HEK293 (cell line): ENCODE data around the gene USP7.

Experiments
- SALL2 ChIP-seq: fragments of 450-650 bp; formaldehyde crosslinking; IDR thresholded peaks from 2 replicates; pipeline ENCODE4 v1.5.0; 2017; ENCODE audit warnings: missing biosample characterization, mild to moderate bottlenecking, missing genetic modification characterization, borderline replicate concordance
- YY1 ChIP-seq: fragments of 450-650 bp; formaldehyde crosslinking; IDR thresholded peaks from 2 replicates; pipeline ENCODE4 v1.5.1; 2018; ENCODE audit warnings: missing biosample characterization, missing genetic modification characterization
- ZNF140 ChIP-seq: fragments of 450-650 bp; formaldehyde crosslinking; IDR thresholded peaks from 2 replicates; pipeline ENCODE4 v1.5.1; 2016; ENCODE audit warnings: missing biosample characterization, missing genetic modification characterization
- ZNF248 ChIP-seq: fragments of 450-650 bp; formaldehyde crosslinking; IDR thresholded peaks from 2 replicates; pipeline ENCODE4 v1.5.1; 2017; ENCODE audit warnings: missing biosample characterization, missing genetic modification characterization
- ZNF354C ChIP-seq: fragments of 450-650 bp; formaldehyde crosslinking; IDR thresholded peaks from 2 replicates; pipeline ENCODE4 v1.5.1; 2016; ENCODE audit warnings: missing biosample characterization, missing genetic modification characterization, low read depth, borderline replicate concordance
- ZNF639 ChIP-seq: fragments of 450-650 bp; formaldehyde crosslinking; IDR thresholded peaks from 2 replicates; pipeline ENCODE4 v1.5.1; 2016; ENCODE audit warnings: missing biosample characterization, missing genetic modification characterization
- ZNF660 ChIP-seq: fragments of 450-650 bp; IDR thresholded peaks from 2 replicates; pipeline ENCODE4 v1.5.1; 2018; ENCODE audit warnings: missing biosample characterization, mild to moderate bottlenecking, missing genetic modification characterization
- ZNF830 ChIP-seq: fragments of 450-650 bp; IDR thresholded peaks from 2 replicates; pipeline ENCODE4 v1.5.0; 2018; ENCODE audit warnings: missing biosample characterization, missing genetic modification characterization, low read depth, mild to moderate bottlenecking, moderate library complexity
- ZSCAN30 ChIP-seq: fragments of 450-650 bp; IDR thresholded peaks from 2 replicates; pipeline ENCODE4 v1.5.1; 2018; ENCODE audit warnings: missing biosample characterization, mild to moderate bottlenecking, missing genetic modification characterization, moderate library complexity
- TF ChIP-seq, protein P1 (sequence below): fragments of 450-650 bp; formaldehyde crosslinking; IDR thresholded peaks from 2 replicates; pipeline ENCODE4 v1.5.1; 2016; ENCODE audit warnings: missing biosample characterization, missing genetic modification characterization
- TF ChIP-seq, protein P2 (sequence below): fragments of 450-650 bp; formaldehyde crosslinking; IDR thresholded peaks from 2 replicates; pipeline ENCODE4 v1.5.1; 2016; ENCODE audit warnings: missing biosample characterization, missing genetic modification characterization, low read depth
- TF ChIP-seq, protein P3 (sequence below): fragments of 450-650 bp; formaldehyde crosslinking; IDR thresholded peaks from 2 replicates; pipeline ENCODE4 v1.5.1; 2016; ENCODE audit warnings: missing biosample characterization, missing genetic modification characterization

GRCh38 chr16:8924214-8924613 lies 39.5 kb downstream of the USP7 start:
- TF ChIP-seq, protein P1, sequence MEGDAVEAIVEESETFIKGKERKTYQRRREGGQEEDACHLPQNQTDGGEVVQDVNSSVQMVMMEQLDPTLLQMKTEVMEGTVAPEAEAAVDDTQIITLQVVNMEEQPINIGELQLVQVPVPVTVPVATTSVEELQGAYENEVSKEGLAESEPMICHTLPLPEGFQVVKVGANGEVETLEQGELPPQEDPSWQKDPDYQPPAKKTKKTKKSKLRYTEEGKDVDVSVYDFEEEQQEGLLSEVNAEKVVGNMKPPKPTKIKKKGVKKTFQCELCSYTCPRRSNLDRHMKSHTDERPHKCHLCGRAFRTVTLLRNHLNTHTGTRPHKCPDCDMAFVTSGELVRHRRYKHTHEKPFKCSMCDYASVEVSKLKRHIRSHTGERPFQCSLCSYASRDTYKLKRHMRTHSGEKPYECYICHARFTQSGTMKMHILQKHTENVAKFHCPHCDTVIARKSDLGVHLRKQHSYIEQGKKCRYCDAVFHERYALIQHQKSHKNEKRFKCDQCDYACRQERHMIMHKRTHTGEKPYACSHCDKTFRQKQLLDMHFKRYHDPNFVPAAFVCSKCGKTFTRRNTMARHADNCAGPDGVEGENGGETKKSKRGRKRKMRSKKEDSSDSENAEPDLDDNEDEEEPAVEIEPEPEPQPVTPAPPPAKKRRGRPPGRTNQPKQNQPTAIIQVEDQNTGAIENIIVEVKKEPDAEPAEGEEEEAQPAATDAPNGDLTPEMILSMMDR (tag by site-specific recombination), result no peak
- TF ChIP-seq ZNF354C (tag by site-specific recombination), result no peak
- TF ChIP-seq, protein P2, sequence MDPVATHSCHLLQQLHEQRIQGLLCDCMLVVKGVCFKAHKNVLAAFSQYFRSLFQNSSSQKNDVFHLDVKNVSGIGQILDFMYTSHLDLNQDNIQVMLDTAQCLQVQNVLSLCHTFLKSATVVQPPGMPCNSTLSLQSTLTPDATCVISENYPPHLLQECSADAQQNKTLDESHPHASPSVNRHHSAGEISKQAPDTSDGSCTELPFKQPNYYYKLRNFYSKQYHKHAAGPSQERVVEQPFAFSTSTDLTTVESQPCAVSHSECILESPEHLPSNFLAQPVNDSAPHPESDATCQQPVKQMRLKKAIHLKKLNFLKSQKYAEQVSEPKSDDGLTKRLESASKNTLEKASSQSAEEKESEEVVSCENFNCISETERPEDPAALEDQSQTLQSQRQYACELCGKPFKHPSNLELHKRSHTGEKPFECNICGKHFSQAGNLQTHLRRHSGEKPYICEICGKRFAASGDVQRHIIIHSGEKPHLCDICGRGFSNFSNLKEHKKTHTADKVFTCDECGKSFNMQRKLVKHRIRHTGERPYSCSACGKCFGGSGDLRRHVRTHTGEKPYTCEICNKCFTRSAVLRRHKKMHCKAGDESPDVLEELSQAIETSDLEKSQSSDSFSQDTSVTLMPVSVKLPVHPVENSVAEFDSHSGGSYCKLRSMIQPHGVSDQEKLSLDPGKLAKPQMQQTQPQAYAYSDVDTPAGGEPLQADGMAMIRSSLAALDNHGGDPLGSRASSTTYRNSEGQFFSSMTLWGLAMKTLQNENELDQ (tag by site-specific recombination), result no peak
- no peak for TF ChIP-seq ZNF248
- no peak for TF ChIP-seq ZNF639 (tag by site-specific recombination)
- no peak for TF ChIP-seq YY1 (tag by site-specific recombination)
- TF ChIP-seq ZNF660 (tag by site-specific recombination), result no peak
- TF ChIP-seq, protein P3, sequence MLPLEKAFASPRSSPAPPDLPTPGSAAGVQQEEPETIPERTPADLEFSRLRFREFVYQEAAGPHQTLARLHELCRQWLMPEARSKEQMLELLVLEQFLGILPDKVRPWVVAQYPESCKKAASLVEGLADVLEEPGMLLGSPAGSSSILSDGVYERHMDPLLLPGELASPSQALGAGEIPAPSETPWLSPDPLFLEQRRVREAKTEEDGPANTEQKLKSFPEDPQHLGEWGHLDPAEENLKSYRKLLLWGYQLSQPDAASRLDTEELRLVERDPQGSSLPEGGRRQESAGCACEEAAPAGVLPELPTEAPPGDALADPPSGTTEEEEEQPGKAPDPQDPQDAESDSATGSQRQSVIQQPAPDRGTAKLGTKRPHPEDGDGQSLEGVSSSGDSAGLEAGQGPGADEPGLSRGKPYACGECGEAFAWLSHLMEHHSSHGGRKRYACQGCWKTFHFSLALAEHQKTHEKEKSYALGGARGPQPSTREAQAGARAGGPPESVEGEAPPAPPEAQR, result no peak
- TF ChIP-seq ZNF140, result no peak
- no peak for TF ChIP-seq ZNF830 (tag by site-specific recombination)
- TF ChIP-seq ZSCAN30 (tag by site-specific recombination), result no peak
- TF ChIP-seq SALL2, result no peak
